GM12878 (cell line): ENCODE measurements around the gene ZNF502. TPM values are rescaled to one million over a fixed set of nuclear protein-coding genes. Genes with fewer than 3 reads are reported as not detected.

Experiments
- ATAC-seq: fragments of 200-7000 bp; cut with Tn5 transposase; 3 replicates; pipeline ENCODE4 v1.9.1; 2020; ENCODE audit warnings: mild to moderate bottlenecking, moderate library complexity
- BruUV-seq: library from RNA; stranded (reverse); fragments of 400-500 nt; replicated peaks from 2 replicates; lab custom pipeline; 2021; lab: Mats Ljungman, UMichigan
- CTCF ChIA-PET: fragments of 300-600 bp; sonication (Branson Sonifier 250); formaldehyde crosslinking; extraction: SDS; loops from one replicate; lab custom pipeline; 2021; ENCODE audit warnings: inconsistent platforms; lab: Yijun Ruan, JAX
- POLR2A ChIA-PET: fragments of 350-600 bp; formaldehyde crosslinking; extraction: SDS; loops from one replicate; lab custom pipeline; 2021; ENCODE audit warnings: inconsistent platforms; lab: Charles Lee
- RAD21 ChIA-PET: fragments of 300-600 bp; sonication (Branson Sonifier 250); formaldehyde crosslinking; loops from one replicate; lab custom pipeline; 2023; ENCODE audit warnings: antibody characterized with exemption; ENCODE audit not compliant: unreplicated experiment; lab: Charles Lee
- SMC1A ChIA-PET: fragments of 300-600 bp; sonication (Branson Sonifier 250); formaldehyde crosslinking; loops from one replicate; lab custom pipeline; 2023; ENCODE audit not compliant: unreplicated experiment, uncharacterized antibody; lab: Charles Lee
- DNase-seq: peaks from one replicate; pipeline ENCODE4 v3.0.0-alpha.2; 2011; ENCODE audit warnings: low read depth, low spot score
- FAIRE-seq: peaks from 3 replicates; lab custom pipeline; 2011; peaks lifted over from hg19 to GRCh38; lab: Jason Lieb, UNC
- H2AFZ ChIP-seq: 2 replicates; pipeline ENCODE4 v1.6.0; 2011; ENCODE audit warnings: low read depth, low read length, control low read depth; ENCODE audit not compliant: control insufficient read depth
- H3K27ac ChIP-seq: 2 replicates; pipeline ENCODE4 v1.5.1; 2011; ENCODE audit warnings: control low read depth; ENCODE audit not compliant: control insufficient read depth, insufficient read depth
- H3K27me3 ChIP-seq, 2 experiments: replicated peaks in 1 of 2; 2 replicates each; pipeline versions ENCODE4 v1.6.0 to v1.6.1; 2011; ENCODE audit warnings: low read length in 1 of 2; ENCODE audit not compliant: control insufficient read depth in 2 of 2, insufficient read depth in 2 of 2
- H3K36me3 ChIP-seq, 2 experiments: 2 replicates each; pipeline ENCODE4 v1.5.1; 2011; ENCODE audit warnings: low read length in 1 of 2; ENCODE audit not compliant: control insufficient read depth in 2 of 2, insufficient read depth in 2 of 2
- H3K4me1 ChIP-seq: 2 replicates; pipeline ENCODE4 v1.6.1; 2011; ENCODE audit warnings: mild to moderate bottlenecking, low read length, moderate library complexity, mixed read lengths; ENCODE audit not compliant: control insufficient read depth, insufficient read depth
- H3K4me2 ChIP-seq: 2 replicates; pipeline ENCODE4 v1.6.0; 2011; ENCODE audit warnings: control low read depth; ENCODE audit not compliant: control insufficient read depth, insufficient read depth
- H3K4me3 ChIP-seq: fragments of 200-600 bp; sonication (generic); 2 replicates; pipeline ENCODE4 v1.5.1; 2016
- H3K79me2 ChIP-seq: 2 replicates; pipeline ENCODE4 v1.6.0; 2011; ENCODE audit warnings: low read length; ENCODE audit not compliant: control insufficient read depth, insufficient read depth
- H3K9ac ChIP-seq: 2 replicates; pipeline ENCODE4 v1.8.0; 2011; ENCODE audit warnings: low read length, control low read depth, mixed read lengths; ENCODE audit not compliant: control insufficient read depth, insufficient read depth
- H3K9me3 ChIP-seq: replicated peaks from 3 replicates; pipeline ENCODE4 v1.5.1; 2011; ENCODE audit warnings: mild to moderate bottlenecking, low read length; ENCODE audit not compliant: control insufficient read depth, insufficient read depth
- H4K20me1 ChIP-seq: 2 replicates; pipeline ENCODE4 v1.6.0; 2011; ENCODE audit not compliant: control insufficient read depth, insufficient read depth
- ATF7 ChIP-seq: fragments of 450-650 bp; IDR thresholded peaks from 2 replicates; pipeline ENCODE4 v1.6.1; 2016; ENCODE audit warnings: low read depth, mild to moderate bottlenecking
- CHD1 ChIP-seq: IDR thresholded peaks from 2 replicates; pipeline ENCODE4 v1.6.1; 2012; ENCODE audit warnings: low read depth, low read length, improper control_type of control experiment
- ESRRA ChIP-seq: IDR thresholded peaks from 2 replicates; pipeline ENCODE4 v1.6.1; 2012; ENCODE audit warnings: mild to moderate bottlenecking, low read length, improper control_type of control experiment
- HCFC1 ChIP-seq: fragments of 150-350 bp; IDR thresholded peaks from 2 replicates; pipeline ENCODE4 v1.6.1; 2014; ENCODE audit warnings: low read length
- IKZF1 ChIP-seq: fragments of 450-650 bp; conservative IDR thresholded peaks from 2 replicates; pipeline ENCODE4 v1.6.1; 2017; ENCODE audit warnings: antibody characterized with exemption, mild to moderate bottlenecking
- JUNB ChIP-seq: IDR thresholded peaks from 2 replicates; pipeline ENCODE4 v1.6.1; 2016; ENCODE audit warnings: antibody characterized with exemption, mild to moderate bottlenecking
- KLF5 ChIP-seq: fragments of 450-650 bp; IDR thresholded peaks from 2 replicates; pipeline ENCODE4 v1.6.1; 2014; ENCODE audit warnings: mild to moderate bottlenecking; ENCODE audit not compliant: partially characterized antibody
- MTA2 ChIP-seq: fragments of 450-650 bp; IDR thresholded peaks from 2 replicates; pipeline ENCODE4 v1.6.1; 2016; ENCODE audit warnings: low read depth, mild to moderate bottlenecking, moderate library complexity
- NR2C2 ChIP-seq: IDR thresholded peaks from 2 replicates; pipeline ENCODE4 v1.6.1; 2011; ENCODE audit warnings: borderline replicate concordance, low read depth; ENCODE audit not compliant: control insufficient read depth, insufficient read length
- PAX5 ChIP-seq: IDR thresholded peaks from 2 replicates; pipeline ENCODE4 v1.6.1; 2011; ENCODE audit warnings: low read depth, low read length, borderline replicate concordance
- POLR2AphosphoS5 ChIP-seq: IDR thresholded peaks from 2 replicates; pipeline ENCODE4 v1.6.1; 2011; ENCODE audit warnings: mild to moderate bottlenecking, low read length, inconsistent platforms
- RAD51 ChIP-seq: fragments of 450-650 bp; IDR thresholded peaks from 2 replicates; pipeline ENCODE4 v1.6.1; 2016; ENCODE audit warnings: moderate library complexity, mild to moderate bottlenecking, inconsistent platforms
- RCOR1 ChIP-seq: conservative IDR thresholded peaks from 2 replicates; pipeline ENCODE4 v1.6.1; 2012; ENCODE audit warnings: low read depth, low read length, improper control_type of control experiment
- YBX1 ChIP-seq: fragments of 450-650 bp; IDR thresholded peaks from 2 replicates; pipeline ENCODE4 v1.6.1; 2016; ENCODE audit warnings: antibody characterized with exemption
- WGBS: methylation state at CpG from one replicate; pipeline ENCODE4 v1.1.6; 2016; ENCODE audit warnings: low lambda C conversion rate; ENCODE audit not compliant: insufficient replicate concordance, insufficient coverage; ENCODE audit errors: missing lambda C conversion rate; 5-methylcytosine and 5-hydroxymethylcytosine counted together
- in situ Hi-C: fragments of 300-500 bp; cut with MboI; formaldehyde crosslinking; loops from 9 replicates; pipeline ENCODE4 v1.14.3; 2018; ENCODE audit warnings: mixed read lengths
- intact Hi-C: fragments of 100-400 bp; cut with micrococcal nuclease; formaldehyde crosslinking; loops from one replicate; pipeline ENCODE4 v1.14.2; 2022; ENCODE audit not compliant: unreplicated experiment
- polyA plus RNA-seq, 11 experiments: library from polyadenylated mRNA; depleted of rRNA in 4 of 11; unstranded in 6 of 11; stranded (reverse) in 5 of 11; fragments of >200 nt; fragmentation: Nextera tagmentation in 4 of 11; fragmentation: Illumina TruSeq in 1 of 11; extraction: Ambion mirVana in 4 of 11; extraction: Trizol in 1 of 11; gene quantifications; 1 replicate in 1 of 11; 2 replicates in 10 of 11; pipeline versions ENCODE4 v1.2.1 to v1.2.3, GENCODE V29; 2011 to 2016; ENCODE audit warnings: inconsistent platforms in 2 of 11, missing spikeins in 2 of 11, low read depth in 1 of 11
- total RNA-seq, 4 experiments: library from RNA; depleted of rRNA in 3 of 4; stranded (reverse); fragments of >200 nt in 3 of 4; fragmentation: Illumina TruSeq in 1 of 4; extraction: Trizol in 1 of 4; gene quantifications; 2 replicates each; pipeline versions ENCODE4 v1.2.1 to v1.2.3, GENCODE V29; 2013 to 2021
- TF ChIP-seq, protein P1 (sequence below): fragments of 450-650 bp; IDR thresholded peaks from 2 replicates; pipeline ENCODE4 v1.6.1; 2014; ENCODE audit warnings: mild to moderate bottlenecking
- TF ChIP-seq, protein P2 (sequence below): fragments of 450-650 bp; IDR thresholded peaks from 2 replicates; pipeline ENCODE4 v1.6.1; 2017; ENCODE audit warnings: mild to moderate bottlenecking, moderate library complexity

ZNF502 gene
- total and polyA plus RNA-seq, 10 of the 15 experiments (the other 5 are each of a cell fraction or from before 2014, with no cell fraction given) = 0.39 to 1.7 (median 1.1) TPM

DNA sequence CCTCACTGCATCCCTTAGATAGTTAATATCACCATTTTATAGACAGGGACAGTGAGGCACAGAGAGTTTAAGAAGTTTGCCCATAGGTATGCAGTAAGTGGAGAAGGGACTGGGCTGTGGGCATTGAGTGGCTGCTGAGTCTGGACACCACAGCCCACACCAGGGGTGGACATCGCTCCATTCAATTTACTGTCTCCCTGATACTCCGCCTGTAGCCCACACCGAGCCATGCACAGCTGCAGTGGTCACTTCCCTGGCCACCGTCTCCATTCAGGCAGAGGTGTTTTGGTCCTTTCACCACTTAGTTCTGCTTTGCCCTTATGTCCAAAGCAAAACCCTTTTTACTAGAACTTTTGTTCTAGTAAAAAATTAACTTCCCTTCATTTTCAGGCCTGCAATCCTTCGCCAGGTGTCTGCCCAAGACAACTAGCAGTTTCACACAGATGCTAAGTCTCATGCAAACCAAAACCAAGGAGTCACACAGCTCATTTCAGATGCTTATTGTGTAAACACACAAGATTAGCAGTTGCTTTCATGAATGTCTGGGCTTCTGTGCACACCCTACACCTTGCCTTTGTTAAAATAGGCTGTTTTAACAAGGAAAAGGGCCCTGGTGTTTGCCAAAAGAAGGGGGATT is 33.9 kb upstream of the ZNF502 start:
- no peaks in the 10 kb centered on the region for H3K79me2 ChIP-seq
- TF ChIP-seq POLR2AphosphoS5 (no peak), RCOR1 (no peak), MTA2 (no peak), JUNB (no peak), YBX1 (no peak), RAD51 (no peak), KLF5 (no peak), IKZF1 (no peak), ATF7 (no peak), ESRRA (no peak), NR2C2 (no peak), CHD1 (no peak), HCFC1 (no peak), PAX5 (no peak)
- TF ChIP-seq, protein P1, sequence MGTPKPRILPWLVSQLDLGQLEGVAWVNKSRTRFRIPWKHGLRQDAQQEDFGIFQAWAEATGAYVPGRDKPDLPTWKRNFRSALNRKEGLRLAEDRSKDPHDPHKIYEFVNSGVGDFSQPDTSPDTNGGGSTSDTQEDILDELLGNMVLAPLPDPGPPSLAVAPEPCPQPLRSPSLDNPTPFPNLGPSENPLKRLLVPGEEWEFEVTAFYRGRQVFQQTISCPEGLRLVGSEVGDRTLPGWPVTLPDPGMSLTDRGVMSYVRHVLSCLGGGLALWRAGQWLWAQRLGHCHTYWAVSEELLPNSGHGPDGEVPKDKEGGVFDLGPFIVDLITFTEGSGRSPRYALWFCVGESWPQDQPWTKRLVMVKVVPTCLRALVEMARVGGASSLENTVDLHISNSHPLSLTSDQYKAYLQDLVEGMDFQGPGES = no peak
- TF ChIP-seq, protein P2, sequence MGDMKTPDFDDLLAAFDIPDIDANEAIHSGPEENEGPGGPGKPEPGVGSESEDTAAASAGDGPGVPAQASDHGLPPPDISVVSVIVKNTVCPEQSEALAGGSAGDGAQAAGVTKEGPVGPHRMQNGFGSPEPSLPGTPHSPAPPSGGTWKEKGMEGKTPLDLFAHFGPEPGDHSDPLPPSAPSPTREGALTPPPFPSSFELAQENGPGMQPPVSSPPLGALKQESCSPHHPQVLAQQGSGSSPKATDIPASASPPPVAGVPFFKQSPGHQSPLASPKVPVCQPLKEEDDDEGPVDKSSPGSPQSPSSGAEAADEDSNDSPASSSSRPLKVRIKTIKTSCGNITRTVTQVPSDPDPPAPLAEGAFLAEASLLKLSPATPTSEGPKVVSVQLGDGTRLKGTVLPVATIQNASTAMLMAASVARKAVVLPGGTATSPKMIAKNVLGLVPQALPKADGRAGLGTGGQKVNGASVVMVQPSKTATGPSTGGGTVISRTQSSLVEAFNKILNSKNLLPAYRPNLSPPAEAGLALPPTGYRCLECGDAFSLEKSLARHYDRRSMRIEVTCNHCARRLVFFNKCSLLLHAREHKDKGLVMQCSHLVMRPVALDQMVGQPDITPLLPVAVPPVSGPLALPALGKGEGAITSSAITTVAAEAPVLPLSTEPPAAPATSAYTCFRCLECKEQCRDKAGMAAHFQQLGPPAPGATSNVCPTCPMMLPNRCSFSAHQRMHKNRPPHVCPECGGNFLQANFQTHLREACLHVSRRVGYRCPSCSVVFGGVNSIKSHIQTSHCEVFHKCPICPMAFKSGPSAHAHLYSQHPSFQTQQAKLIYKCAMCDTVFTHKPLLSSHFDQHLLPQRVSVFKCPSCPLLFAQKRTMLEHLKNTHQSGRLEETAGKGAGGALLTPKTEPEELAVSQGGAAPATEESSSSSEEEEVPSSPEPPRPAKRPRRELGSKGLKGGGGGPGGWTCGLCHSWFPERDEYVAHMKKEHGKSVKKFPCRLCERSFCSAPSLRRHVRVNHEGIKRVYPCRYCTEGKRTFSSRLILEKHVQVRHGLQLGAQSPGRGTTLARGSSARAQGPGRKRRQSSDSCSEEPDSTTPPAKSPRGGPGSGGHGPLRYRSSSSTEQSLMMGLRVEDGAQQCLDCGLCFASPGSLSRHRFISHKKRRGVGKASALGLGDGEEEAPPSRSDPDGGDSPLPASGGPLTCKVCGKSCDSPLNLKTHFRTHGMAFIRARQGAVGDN = no peak
- TF ChIP-seq, all 136 proteins: peak for 0
- H3K27ac ChIP-seq = no peak overlapping the region
- CTCF ChIA-PET = no interaction called here
- intact Hi-C loops (no loop called here), in situ Hi-C loops (no loop called here)
- no peak overlapping the region for H3K4me2 ChIP-seq
- H3K4me1 ChIP-seq = no peaks in the 10 kb centered on the region
- no peak overlapping the region for H3K9ac ChIP-seq
- SMC1A ChIA-PET = interaction anchor here (0.9 kb wide), 1 partner anchor 12 kb away, joined by 3 read pairs; no protein-coding TSS in a partner anchor
- DNase-seq (no peak), ATAC-seq (no peak), FAIRE-seq (no peak)
- H3K9me3 ChIP-seq = peaks cover 3% of the 10 kb centered on the region; the same call in 2 of the 3 replicates
- H3K36me3 ChIP-seq = no peaks in the 10 kb centered on the region
- WGBS = 97% methylated on average over 5 of the region's 5 CpGs
- no TSS peak for BruUV-seq
- H2AFZ ChIP-seq = no peak overlapping the region
- RAD21 ChIA-PET = interaction anchor here (0.8 kb wide), 1 partner anchor 24 kb away, joined by 3 read pairs; no protein-coding TSS in a partner anchor
- no peaks in the 10 kb centered on the region for H4K20me1 ChIP-seq
- POLR2A ChIA-PET = no interaction called here
- no peaks in the 10 kb centered on the region for H3K27me3 ChIP-seq
- no peak overlapping the region for H3K4me3 ChIP-seq
